Cardiac muscle cell (in vitro differentiated cells and primary cell): ENCODE measurements around the gene FTO. TPM values are rescaled to one million over a fixed set of nuclear protein-coding genes. Genes with fewer than 3 reads are reported as not detected.

Source experiments
- DNase-seq, 2 donors: peaks; one replicate each; pipeline versions ENCODE4 v3.0.0 to v3.0.0-alpha.2; 2010 to 2017; ENCODE audit warnings: low read depth in 1 of 2, low spot score in 1 of 2
- H3K27ac ChIP-seq: fragments of 200-600 bp; sonication (generic); 2 replicates; pipeline ENCODE4 v1.5.1; 2016
- H3K27me3 ChIP-seq: fragments of 200-600 bp; sonication (generic); 2 replicates; pipeline ENCODE4 v1.6.0; 2016; ENCODE audit warnings: control low read depth
- H3K36me3 ChIP-seq: fragments of 200-600 bp; sonication (generic); 2 replicates; pipeline ENCODE4 v1.5.1; 2016; ENCODE audit warnings: control low read depth
- H3K4me1 ChIP-seq: fragments of 200-600 bp; sonication (generic); 2 replicates; pipeline ENCODE4 v1.8.1; 2017; ENCODE audit warnings: low read depth, mild to moderate bottlenecking, mixed run types
- H3K4me3 ChIP-seq: fragments of 200-600 bp; sonication (generic); 2 replicates; pipeline ENCODE4 v1.5.1; 2016; ENCODE audit warnings: mild to moderate bottlenecking
- H3K9me3 ChIP-seq: fragments of 200-600 bp; sonication (generic); 2 replicates; pipeline ENCODE4 v1.5.1; 2017; ENCODE audit warnings: low read depth, mild to moderate bottlenecking, control low read depth
- CTCF ChIP-seq: IDR thresholded peaks from 2 replicates; pipeline ENCODE4 v1.5.1; 2012; ENCODE audit warnings: low read depth, mild to moderate bottlenecking, low read length
- polyA plus RNA-seq: library from polyadenylated mRNA; unstranded; fragments of >200 nt; fragmentation: Nextera tagmentation; extraction: Ambion mirVana; gene quantifications from 2 replicates; pipeline ENCODE4 v1.2.1, GENCODE V29; 2016
- total RNA-seq: library from RNA; depleted of rRNA; stranded (reverse); fragments of >200 nt; gene quantifications from 2 replicates; pipeline ENCODE4 v1.2.3, GENCODE V29; 2016

Gene FTO
- total and polyA plus RNA-seq, 2 experiments from 2014 or later = 77.7 to 93.8 TPM

GRCh38 chr16:53913099-53913870 lies 209.3 kb downstream of the FTO start:
- Histone ChIP-seq H3K27ac (peak overlapping the region; percentile 79), H3K36me3 (no peaks in the 10 kb centered on the region), H3K27me3 (no peaks in the 10 kb centered on the region), H3K4me1 (peaks cover 52% of the 10 kb centered on the region), H3K9me3 (no peaks in the 10 kb centered on the region), H3K4me3 (no peak overlapping the region)
- DNase-seq = peak in 1 of 2 donors; percentile 96
- no peak for TF ChIP-seq CTCF

GRCh38 chr16:53913920-53914319 lies 210.0 kb downstream of the FTO start:
- no peak overlapping the region for H3K4me3 ChIP-seq
- no peak for DNase-seq
- H3K27ac ChIP-seq = peak overlapping the region; percentile 79
- no peak for TF ChIP-seq CTCF
- peaks cover 52% of the 10 kb centered on the region for H3K4me1 ChIP-seq
- H3K9me3 ChIP-seq = no peaks in the 10 kb centered on the region
- H3K27me3 ChIP-seq = no peaks in the 10 kb centered on the region
- H3K36me3 ChIP-seq = no peaks in the 10 kb centered on the region

- no peaks in the 10 kb centered on the region for H3K36me3 ChIP-seq
- no peak overlapping the region for H3K27ac ChIP-seq
- H3K4me3 ChIP-seq = no peak overlapping the region
- H3K4me1 ChIP-seq = peaks cover 52% of the 10 kb centered on the region
- no peaks in the 10 kb centered on the region for H3K27me3 ChIP-seq
- DNase-seq = no peak
- H3K9me3 ChIP-seq = no peaks in the 10 kb centered on the region
- TF ChIP-seq CTCF = no peak
Measured at GRCh38 chr16:53914736-53915135, 210.8 kb downstream of the FTO start.

- Histone ChIP-seq H3K9me3 (no peaks in the 10 kb centered on the region), H3K27ac (no peak overlapping the region), H3K4me3 (no peak overlapping the region), H3K36me3 (no peaks in the 10 kb centered on the region), H3K27me3 (no peaks in the 10 kb centered on the region), H3K4me1 (peaks cover 56% of the 10 kb centered on the region)
- DNase-seq = no peak
- no peak for TF ChIP-seq CTCF
Measured at GRCh38 chr16:53915452-53916160, 211.7 kb downstream of the FTO start.

GRCh38 chr16:53920988-53921387 lies 217.0 kb downstream of the FTO start:
- Histone ChIP-seq H3K4me3 (no peak overlapping the region), H3K9me3 (no peaks in the 10 kb centered on the region), H3K36me3 (no peaks in the 10 kb centered on the region), H3K27ac (peak overlapping the region; percentile 83), H3K27me3 (no peaks in the 10 kb centered on the region), H3K4me1 (peaks cover 71% of the 10 kb centered on the region)
- no peak for TF ChIP-seq CTCF
- DNase-seq = peak in 1 of 2 donors; percentile 46
